GM21723 (cell line): ENCODE measurements around the gene UBXN11.

Experiments used
- ATAC-seq: cut with Tn5 transposase; IDR thresholded peaks from one replicate; pipeline ENCODE4 v1.9.1; 2021; ENCODE audit warnings: mild to moderate bottlenecking, moderate library complexity; ENCODE audit not compliant: unreplicated experiment

UBXN11 gene

DNA sequence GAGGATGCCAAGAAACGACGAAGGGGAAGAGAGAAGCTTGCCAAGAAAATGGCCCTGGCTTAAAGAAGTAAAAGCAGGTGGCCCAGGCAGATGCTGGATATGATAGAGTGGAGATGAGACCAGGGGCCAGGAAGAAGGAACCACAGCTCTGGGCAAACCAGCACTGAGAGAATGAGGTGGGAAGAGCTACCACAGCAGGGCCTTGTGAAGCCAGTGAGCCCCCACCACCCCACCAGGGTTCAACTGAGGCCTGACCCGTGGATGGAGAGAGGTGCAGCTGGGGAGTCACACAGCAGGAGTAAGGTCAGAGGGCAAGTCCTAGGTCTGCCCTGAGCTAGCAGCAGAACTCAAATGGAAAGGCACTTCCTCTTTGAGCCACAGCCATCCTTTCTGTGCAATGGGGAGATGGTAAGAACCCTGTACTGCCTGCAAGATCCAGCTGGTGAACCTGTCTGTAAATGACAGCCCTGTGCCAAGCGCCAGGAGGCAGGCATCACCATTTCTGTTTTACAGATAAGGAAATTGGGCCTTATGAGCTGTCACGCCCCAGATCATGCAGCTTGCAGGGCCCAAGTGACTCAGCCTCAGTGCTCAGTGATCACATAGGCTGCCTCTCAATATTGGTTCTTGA, 18.0 kb downstream of the UBXN11 start:
- no peak for ATAC-seq

DNA sequence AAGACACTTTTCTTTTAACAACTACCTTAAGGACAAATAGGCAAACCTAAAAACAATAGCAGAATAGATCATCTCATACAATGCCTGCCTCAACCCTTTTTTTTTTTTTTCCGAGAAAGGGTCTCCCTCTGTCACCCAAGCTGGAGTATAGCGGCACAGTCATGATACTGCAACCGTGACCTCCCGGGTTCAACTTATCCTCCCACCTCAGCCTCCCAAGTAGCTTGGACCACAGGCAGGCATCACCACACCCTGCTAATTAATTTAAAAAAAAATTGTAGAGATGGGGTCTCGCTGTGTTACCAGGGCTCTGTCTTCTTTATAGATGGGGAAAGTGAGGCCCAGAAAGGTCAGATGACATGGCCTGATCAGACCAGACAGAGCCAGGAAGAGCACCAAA, 18.6 kb downstream of the UBXN11 start:
- no peak for ATAC-seq

DNA sequence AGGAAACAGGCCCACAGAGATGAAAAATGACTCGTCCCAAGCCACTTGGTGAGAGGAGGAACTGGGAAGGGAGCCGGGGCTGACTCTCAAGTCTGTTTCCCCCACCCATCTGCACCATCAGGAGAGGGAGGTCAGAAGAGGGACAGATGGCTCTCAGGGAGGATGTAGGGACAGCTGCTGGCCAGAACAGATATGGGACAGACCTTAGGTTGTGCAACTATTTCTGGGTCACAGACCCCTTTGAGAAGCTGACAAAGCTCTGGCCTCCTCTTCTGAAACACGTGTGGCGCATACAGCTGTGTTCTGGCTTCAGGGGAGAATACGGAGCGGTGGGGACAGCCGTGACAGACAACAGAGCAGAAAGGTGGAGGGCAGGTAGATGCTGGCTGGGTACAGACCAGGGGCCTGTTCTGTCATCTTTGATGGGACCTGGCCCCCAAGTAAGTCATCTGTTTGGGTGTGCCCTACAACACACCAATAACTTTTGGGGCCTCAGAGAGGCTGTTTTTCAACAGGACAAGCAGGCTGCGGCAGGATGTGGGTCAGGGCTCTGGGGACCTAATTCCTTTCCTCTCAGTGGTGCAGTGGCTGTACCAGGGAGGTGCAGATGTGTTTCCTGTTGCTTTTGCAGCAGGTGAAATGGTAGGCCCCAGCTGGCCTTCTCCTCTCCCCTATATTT, 19.3 kb downstream of the UBXN11 start:
- ATAC-seq, result peak; percentile 42

DNA sequence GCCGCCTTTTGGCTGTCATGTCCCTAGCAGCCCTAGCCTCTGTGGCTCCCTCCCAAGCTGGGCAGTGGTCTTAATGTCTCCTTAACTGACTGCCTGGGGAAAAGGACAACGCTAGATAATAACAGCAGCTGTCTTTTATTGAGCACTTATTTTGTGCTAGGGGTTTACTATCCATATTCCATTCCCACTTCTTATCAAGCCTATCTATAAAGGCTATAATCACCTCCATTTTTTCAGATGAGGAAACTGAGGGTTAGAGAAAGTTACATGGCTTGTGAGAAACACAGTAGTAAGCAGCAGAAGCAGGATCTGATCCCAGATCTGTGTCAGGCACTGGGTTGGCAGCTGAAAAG, 20.4 kb downstream of the UBXN11 start:
- ATAC-seq, result no peak

DNA sequence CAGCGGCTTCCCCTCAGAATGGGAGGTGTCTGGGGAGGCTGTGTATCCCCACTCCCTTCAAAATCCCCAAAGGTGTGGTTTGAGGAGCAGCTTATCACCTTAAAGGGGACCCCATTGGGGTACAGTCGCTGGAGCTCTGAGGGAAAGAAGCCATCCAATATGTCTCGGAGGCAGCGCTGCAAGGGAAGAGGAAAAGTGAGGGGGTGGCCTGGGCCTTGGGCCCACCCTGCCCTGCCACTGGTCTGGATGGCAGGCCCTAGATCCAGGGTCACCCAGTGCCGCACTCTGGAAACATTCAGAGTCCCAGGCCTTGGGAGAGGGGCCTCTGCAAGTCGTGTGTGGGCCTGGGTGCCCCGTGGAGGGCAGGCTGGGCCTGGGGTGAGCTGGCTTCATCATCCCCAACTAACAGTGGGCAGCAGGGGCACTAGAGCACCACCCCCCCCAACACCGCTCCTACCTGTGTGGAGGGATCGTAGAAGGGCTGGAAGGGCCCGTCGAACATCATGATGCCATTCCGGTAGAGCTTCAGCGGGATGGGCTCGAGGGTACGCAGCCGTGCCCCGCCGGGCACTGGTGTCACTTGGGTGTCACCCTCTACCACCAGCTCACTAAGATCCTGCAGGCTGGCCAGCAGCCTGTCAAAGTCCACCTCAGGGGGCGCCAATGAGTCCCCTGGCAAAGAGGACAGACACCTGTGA, 20.9 kb downstream of the UBXN11 start:
- no peak for ATAC-seq

DNA sequence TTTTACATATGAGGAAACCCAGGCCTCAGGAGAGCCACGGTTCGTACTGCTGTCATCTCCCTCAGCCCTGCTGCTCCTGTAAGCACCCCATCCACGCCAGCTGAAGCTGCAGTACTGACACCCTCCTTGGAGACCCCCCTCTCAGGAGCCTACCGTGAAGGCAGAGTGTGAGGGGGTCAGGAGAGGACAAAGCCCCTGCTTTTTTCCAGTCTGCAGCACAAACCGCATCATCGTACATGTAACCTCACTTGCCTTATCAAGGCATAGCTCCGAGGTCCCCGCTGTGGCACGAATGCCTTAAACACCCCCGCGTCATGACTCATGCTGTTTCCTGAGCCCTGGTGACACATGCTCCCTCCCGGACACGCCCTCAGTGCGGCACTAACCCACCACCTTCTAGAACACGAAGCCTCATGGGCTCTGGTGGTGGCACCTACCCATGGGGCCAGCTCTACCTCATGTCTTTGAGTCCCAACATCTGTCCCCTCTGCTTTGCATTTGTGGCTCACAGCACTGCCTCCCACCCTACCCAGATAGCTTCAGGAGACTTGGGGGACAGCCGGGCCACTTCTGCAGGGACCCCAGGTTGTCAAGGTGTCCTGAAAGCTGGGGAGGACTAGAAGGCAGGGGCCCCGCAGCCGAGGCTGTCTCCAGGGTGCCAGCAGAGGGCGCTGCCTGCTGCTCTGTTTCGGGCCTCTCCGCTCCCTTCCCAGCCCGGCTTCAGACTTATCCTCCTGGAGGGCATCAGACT, 21.7 kb downstream of the UBXN11 start:
- no peak for ATAC-seq

DNA sequence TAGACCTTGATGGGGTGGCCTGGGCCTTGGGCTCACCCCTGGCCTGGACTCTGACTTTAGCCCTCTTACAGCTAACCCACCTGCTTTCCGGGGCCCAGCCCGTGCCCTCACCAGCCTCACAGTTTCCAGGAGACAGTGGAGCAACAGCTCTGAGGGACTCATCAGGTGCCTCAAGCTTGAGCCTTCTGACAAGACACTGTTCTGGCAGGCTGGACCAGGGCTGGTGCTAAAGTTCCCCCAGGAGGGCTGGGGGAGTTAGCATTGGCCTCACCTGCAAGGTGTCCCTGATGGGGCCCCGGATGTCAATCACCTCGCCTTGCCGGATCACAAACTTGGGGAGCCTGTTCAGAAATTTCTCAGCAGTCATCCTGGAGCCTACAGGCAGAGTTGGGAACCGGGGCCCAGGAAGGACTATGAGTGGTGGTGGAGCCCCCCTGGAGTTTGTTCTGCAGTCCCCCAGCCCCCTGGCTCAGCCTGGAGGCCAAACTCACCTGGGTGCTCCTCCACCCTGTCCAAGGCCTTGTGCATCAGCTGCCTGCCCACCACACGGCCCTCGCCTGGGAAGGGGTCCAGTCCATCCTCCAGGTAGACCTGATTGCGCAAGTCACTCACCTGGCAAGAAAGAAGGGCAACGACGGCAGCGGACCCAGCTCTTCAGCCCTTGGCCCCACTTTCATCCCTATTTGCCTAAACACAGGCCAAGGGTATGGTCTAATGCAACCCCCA, 22.4 kb downstream of the UBXN11 start:
- no peak for ATAC-seq

DNA sequence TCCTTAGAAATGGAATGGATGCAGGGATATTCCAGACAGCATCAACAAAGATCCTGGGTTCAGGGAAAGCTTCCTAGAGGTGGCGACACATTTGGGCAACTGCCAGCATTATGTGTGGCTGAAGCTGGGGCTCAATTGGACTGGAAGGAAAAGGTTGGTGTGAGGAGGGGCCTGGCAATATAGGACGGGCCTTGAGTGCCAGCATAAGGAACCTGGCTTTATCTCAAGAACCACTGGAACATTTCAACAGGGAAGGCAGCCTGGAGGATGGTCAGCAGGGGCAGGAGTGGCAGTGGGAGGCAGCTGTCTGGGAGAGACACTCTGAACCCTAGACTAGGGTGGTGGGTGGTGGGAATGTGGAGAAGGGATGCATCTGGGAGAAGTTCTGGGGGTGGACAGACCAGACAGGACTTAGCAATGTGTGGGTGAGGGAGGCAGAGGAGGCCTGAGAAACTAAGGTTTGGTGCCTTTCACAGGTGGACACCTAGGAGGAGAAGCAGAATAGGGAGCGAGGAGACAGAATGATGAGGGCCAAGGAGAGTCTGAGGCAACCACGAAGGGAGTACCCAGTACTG, 23.1 kb downstream of the UBXN11 start:
- ATAC-seq, result no peak

DNA sequence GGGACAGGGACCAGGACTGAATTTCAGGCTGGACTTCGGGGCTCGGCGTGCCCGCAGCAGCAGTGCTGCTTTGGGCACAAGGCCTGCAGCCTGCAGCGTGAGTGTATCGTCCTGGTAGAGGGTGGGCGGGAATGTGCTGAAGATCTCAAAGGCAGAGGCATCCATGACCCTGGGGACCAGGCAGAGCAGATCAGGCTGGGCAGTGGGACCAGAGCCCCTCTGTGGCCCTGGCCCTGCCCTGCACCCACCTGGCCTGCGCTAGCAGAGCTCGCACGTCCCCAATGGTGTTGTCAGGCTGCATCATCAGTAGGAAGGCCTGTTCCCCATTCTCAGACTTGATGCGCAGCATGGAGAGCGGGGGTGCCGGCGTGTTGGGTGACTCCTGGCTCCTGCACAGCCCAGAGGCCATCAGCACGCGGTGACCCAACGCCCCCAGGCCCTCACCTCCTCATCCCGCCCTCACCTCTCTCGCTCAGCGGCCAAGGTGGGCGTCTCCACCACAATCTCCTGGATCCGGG, 24.0 kb downstream of the UBXN11 start:
- ATAC-seq, result no peak

DNA sequence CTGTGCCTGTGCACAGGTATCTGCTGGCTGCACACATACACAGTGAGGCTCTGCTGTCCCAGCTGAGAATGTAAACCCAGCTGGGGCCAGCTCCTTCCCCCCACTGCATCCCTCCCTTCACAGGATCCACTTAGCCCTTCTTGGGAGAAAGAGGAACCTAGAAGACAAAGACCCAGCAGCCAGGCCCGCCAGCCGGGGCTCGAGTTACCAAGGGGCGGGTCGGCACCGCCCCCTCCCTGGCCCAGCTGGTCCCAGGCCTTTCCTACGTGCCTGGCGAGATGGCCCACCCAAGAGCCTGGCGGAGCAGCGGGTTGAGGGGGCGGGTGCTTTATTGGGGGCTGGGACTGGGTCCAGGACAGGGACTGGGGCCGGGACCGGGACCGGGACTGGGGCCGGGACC, 24.5 kb downstream of the UBXN11 start:
- no peak for ATAC-seq

DNA sequence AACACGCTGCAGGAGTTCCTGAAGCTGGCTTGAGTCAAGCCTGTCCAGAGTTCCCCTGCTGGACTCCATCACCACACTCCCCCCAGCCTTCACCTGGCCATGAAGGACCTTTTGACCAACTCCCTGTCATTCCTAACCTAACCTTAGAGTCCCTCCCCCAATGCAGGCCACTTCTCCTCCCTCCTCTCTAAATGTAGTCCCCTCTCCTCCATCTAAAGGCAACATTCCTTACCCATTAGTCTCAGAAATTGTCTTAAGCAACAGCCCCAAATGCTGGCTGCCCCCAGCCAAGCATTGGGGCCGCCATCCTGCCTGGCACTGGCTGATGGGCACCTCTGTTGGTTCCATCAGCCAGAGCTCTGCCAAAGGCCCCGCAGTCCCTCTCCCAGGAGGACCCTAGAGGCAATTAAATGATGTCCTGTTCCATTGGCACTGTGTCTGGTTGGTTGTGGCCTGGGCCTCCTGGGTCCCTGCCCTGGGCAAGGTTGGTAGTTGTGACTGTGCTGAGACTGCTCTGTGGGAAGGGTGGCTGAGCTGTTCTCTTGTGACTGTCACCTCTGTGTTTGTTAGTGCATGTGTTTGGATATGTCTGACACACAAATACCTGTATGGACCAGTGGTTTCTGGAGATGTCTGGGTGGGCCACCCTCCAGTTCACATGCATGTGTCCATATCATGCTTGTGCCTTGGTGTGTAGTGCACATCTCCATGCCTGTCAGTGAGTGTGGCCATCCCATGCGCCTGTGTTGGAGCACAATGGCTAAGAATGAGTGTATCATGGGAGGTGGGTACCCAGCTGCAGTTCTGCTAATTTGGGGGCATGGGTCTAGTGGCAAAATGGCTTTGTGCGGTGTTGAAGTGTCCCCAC, 25.1 kb downstream of the UBXN11 start:
- no peak for ATAC-seq

DNA sequence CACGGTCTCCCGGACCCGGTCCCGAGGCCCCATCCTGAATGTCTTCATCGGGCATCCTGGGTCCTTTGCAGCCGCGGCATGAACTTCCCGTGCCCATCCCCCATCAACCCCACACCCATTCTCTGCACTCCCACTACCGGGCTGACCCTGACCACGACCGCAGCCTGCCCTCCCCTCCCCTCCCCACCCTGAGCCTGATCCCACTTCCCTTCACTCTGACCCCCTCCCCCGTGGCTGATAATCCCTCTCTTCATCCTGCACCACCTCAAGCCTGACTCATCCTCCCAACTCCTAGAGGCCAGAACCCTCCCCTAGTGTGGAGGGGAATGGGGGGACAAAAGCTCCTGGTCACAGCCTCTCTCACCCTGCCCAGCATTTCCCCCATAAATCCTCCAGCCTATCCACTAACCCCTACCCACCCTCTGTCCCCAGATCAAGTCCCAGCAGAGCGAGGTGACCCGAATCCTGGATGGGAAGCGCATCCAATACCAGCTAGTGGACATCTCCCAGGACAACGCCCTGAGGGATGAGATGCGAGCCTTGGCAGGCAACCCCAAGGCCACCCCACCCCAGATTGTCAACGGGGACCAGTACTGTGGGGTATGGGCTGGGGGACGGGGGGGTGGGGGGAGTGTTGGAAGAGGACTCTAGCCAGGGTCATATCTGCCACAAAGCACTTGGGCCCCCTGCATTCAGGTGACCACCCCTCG, 25.9 kb downstream of the UBXN11 start:
- no peak for ATAC-seq

DNA sequence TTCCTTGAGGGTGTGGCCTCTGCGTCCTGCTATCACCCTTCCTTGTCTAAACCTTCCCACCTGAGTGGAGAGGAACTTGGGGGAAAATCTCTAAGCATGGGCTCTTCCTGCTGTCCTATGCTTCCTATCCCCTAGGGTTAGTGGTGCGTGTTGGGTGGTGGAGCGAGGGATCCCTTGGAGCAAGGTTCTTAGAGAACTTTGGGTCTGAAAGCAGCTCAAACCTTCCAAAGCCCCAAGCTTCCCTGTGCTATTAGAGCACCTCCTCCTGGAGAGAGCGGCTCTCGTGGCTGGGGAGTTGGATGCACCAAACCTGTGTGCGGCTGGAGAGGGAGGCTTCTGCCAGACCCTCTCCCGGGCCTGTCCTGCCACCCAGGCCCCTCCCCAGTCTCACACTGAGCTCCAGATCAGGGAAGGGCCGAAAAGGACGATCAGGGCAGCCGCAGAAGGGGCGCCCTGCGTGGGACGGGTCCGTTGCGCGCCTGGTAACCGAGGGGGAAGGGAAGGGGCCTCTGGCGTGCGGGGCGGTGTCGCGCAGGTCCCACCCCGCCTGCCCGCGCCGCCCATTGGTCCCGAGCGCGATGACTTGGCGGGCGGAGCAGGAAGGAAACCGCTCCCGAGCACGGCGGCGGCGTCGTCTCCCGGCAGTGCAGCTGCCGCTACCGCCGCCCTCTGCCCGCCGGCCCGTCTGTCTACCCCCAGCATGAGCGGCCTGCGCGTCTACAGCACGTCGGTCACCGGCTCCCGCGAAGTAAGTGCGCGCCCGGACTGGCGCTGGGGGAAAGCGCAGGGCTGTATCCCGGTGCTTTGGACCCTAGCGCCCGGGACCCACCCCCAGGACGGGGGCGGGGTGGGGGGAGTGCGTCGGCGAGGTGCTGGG, 26.7 kb downstream of the UBXN11 start, which contains the start of gene SH3BGRL3:
Gene SH3BGRL3, plus strand, starts transcription at position 631 of the 877 bp plus-strand sequence. Its CDS starts 70 bp downstream, at position 701.
- peak; percentile 64 for ATAC-seq

DNA sequence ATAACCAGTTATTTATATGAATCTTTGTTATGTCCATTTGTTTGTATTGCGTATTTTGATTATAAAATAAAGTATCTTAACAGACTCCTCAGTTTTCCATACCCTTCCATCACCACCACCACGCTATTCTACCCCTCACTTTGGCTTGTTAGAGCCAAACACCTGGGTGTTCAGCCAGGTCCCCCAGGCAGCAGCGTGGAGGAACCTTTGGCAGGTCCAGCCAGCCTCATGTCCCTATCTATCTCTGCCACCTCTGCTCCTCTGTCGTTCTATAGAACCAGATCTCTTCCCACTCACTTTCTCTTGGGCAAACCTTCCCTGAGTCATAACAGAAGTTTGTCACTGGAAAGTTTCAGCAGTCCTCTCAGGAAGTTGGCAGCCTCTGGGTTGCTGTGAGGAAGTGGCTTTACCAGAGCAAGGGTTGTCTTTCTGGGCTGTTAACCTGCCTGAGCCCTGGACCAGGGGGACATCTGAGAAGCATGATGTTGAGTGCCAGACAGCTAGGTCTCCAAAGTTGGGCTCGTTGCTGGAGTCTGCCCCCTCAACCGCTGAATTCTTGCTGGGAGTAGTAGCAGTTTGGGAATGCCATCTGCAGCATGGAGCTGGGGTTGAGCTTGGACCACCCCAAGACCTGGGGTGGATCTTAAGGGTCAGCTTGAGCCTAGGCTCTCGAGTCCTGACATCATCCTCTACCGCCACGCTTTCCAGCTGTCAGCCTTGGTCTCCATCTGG, 27.5 kb downstream of the UBXN11 start:
- ATAC-seq, result no peak

DNA sequence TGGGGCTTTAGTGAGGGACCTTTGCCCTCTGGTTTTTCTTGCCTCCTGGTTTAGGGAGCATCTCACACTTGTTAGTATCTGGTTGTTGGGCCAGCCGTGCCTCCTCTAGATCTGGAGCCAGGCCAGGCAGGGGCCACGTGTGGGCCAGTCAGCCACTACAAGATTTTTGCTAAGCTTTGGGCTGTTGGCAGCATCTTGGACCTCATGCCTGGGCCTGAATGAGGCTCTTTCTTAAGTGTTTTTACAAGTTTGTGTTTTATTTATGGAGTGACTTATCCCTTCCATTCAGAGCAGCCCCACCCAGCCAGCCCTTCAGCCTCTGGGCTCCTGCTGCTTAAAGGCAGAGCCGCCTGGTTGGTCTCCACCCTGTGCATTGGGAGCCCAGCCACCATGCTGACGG, 28.1 kb downstream of the UBXN11 start:
- ATAC-seq, result no peak

DNA sequence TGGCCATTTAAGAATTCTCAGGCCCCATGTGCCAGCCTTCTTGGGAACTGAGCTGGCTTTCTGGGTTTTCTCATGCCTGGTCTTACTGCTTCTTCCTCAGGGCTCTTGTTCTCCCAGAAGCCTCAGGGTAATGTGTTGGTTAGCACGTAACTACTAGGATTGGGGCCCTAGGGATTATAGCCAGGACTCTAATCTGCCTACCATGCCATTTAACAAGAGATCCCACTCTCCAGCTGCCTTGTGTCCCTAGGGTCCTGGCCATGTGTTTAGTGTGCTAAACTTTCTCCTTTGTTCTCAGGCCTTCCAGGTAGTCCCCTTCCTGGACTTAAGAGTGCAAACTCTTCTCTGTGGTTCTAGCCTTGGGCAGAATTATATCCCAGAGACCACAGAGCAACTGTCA, 28.7 kb downstream of the UBXN11 start:
- no peak for ATAC-seq

DNA sequence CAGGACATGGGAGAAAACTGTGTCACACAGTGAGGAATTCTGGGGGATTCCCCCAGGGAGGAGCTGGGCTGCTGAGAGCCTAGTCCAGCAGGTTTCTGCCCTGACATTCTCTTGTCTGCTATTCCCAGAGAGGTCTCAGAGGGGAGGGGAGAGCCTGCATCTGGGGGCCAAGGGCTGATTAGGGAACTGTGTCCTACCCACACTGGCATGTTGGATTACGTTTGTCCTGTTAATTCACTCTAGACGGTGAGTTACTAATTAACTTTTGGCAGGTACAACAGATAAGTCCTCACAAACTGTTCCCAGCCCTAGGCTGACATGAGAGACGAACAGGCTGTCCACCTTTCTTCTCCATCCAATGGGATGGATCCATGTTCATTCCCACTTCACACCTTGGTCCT, 29.2 kb downstream of the UBXN11 start:
- no peak for ATAC-seq
